Smooth muscle cell (in vitro differentiated cells): ENCODE results near the gene SORCS2. TPM values are rescaled to one million over a fixed set of nuclear protein-coding genes. Genes with fewer than 3 reads are reported as not detected.

Experiments
- DNase-seq: peaks from one replicate; lab custom pipeline; 2025; ENCODE audit not compliant: unreplicated experiment; lab: John Stamatoyannopoulos, UW
- H2AFZ ChIP-seq: fragments of 200-600 bp; sonication (generic); 2 replicates; pipeline ENCODE4 v1.6.0; 2016; ENCODE audit warnings: antibody characterized with exemption, low read depth, mild to moderate bottlenecking
- H3F3A ChIP-seq: fragments of 200-600 bp; sonication (generic); 2 replicates; pipeline ENCODE4 v1.6.0; 2017; ENCODE audit warnings: antibody characterized with exemption, low read depth
- H3K27ac ChIP-seq: fragments of 200-600 bp; sonication (generic); 2 replicates; pipeline ENCODE4 v1.5.1; 2016; ENCODE audit warnings: low read depth, mild to moderate bottlenecking
- H3K27me3 ChIP-seq: fragments of 200-600 bp; sonication (generic); 2 replicates; pipeline ENCODE4 v1.6.1; 2016; ENCODE audit warnings: low read depth, mild to moderate bottlenecking
- H3K36me3 ChIP-seq: fragments of 200-600 bp; sonication (generic); 2 replicates; pipeline ENCODE4 v1.5.1; 2016; ENCODE audit warnings: low read depth
- H3K4me1 ChIP-seq: fragments of 200-600 bp; sonication (generic); 2 replicates; pipeline ENCODE4 v1.5.1; 2016; ENCODE audit warnings: low read depth
- H3K4me2 ChIP-seq: fragments of 200-600 bp; sonication (generic); 2 replicates; pipeline ENCODE4 v1.6.0; 2016; ENCODE audit warnings: mild to moderate bottlenecking
- H3K4me3 ChIP-seq: fragments of 200-600 bp; sonication (generic); 2 replicates; pipeline ENCODE4 v1.5.1; 2016; ENCODE audit warnings: mild to moderate bottlenecking
- H3K79me2 ChIP-seq: fragments of 200-600 bp; sonication (generic); 2 replicates; pipeline ENCODE4 v1.6.0; 2016; ENCODE audit warnings: low read depth, mild to moderate bottlenecking
- H3K9ac ChIP-seq: fragments of 200-600 bp; sonication (generic); 2 replicates; pipeline ENCODE4 v1.6.0; 2016; ENCODE audit warnings: low read depth
- H3K9me3 ChIP-seq: fragments of 200-600 bp; sonication (generic); replicated peaks from 2 replicates; pipeline ENCODE4 v1.5.1; 2016; ENCODE audit warnings: low read depth
- H4K20me1 ChIP-seq: fragments of 200-600 bp; sonication (generic); 2 replicates; pipeline ENCODE4 v1.6.0; 2016; ENCODE audit warnings: low read depth
- WGBS: methylation state at CpG from one replicate; pipeline ENCODE4 v1.1.7; 2016; ENCODE audit warnings: low lambda C conversion rate; 5-methylcytosine and 5-hydroxymethylcytosine counted together
- polyA plus RNA-seq: library from polyadenylated mRNA; unstranded; fragments of >200 nt; fragmentation: Nextera tagmentation; extraction: Ambion mirVana; gene quantifications from 2 replicates; pipeline ENCODE4 v1.2.1, GENCODE V29; 2016
- total RNA-seq: library from RNA; depleted of rRNA; stranded (reverse); fragments of >200 nt; gene quantifications from 2 replicates; pipeline ENCODE4 v1.2.3, GENCODE V29; 2014
- TF ChIP-seq, protein P1 (sequence below): fragments of 200-600 bp; sonication (generic); IDR thresholded peaks from 2 replicates; pipeline ENCODE4 v1.5.1; 2017; ENCODE audit warnings: borderline replicate concordance, mild to moderate bottlenecking, antibody characterized with exemption; ENCODE audit not compliant: insufficient read depth, poor library complexity, severe bottlenecking

Gene SORCS2
- total and polyA plus RNA-seq, 2 experiments from 2014 or later: 5.2 to 9.3 TPM

DNA sequence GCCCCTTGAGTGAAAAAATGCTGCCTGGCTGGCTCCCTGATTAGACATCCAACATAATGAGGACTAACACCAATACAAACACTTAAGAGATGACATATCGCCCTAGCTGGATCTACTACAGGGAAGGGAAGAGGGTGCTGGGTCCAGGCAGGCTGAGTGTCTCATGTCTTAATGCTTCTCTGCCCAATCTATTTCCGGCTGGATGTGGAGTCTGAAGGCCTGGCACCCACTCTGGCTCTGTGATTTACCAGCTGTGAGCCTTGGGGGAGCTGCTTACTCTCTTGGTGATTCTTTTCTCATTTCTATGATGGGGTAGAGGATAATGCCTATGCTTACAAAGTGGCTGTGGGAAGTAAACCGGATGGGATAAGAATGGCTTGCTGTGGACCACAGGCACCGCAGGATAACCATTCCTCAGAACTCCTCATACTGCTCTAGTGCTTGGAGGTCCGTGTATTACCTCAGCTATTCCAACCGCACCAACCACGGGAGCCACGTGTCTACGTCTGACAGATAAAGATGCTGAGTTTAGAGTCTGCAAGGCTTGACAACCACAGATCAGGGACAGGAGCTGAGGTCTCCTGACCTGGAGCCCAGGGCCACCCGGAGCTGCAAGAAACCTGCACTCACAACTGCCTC lies 585.7 kb downstream of the SORCS2 start:
- Histone ChIP-seq H2AFZ (no peak overlapping the region), H3K4me2 (no peak overlapping the region), H3K27ac (no peak overlapping the region), H3K27me3 (no peaks in the 10 kb centered on the region), H3K9me3 (no peaks in the 10 kb centered on the region), H3F3A (peaks cover 14% of the 10 kb centered on the region), H3K79me2 (no peaks in the 10 kb centered on the region), H3K36me3 (no peaks in the 10 kb centered on the region), H3K4me3 (no peak overlapping the region), H3K9ac (no peak overlapping the region), H3K4me1 (peaks cover 25% of the 10 kb centered on the region), H4K20me1 (peaks cover 69% of the 10 kb centered on the region)
- WGBS: 75% methylated on average over 10 of the region's 10 CpGs
- DNase-seq: no peak
- TF ChIP-seq, protein P1, sequence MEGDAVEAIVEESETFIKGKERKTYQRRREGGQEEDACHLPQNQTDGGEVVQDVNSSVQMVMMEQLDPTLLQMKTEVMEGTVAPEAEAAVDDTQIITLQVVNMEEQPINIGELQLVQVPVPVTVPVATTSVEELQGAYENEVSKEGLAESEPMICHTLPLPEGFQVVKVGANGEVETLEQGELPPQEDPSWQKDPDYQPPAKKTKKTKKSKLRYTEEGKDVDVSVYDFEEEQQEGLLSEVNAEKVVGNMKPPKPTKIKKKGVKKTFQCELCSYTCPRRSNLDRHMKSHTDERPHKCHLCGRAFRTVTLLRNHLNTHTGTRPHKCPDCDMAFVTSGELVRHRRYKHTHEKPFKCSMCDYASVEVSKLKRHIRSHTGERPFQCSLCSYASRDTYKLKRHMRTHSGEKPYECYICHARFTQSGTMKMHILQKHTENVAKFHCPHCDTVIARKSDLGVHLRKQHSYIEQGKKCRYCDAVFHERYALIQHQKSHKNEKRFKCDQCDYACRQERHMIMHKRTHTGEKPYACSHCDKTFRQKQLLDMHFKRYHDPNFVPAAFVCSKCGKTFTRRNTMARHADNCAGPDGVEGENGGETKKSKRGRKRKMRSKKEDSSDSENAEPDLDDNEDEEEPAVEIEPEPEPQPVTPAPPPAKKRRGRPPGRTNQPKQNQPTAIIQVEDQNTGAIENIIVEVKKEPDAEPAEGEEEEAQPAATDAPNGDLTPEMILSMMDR: no peak

DNA sequence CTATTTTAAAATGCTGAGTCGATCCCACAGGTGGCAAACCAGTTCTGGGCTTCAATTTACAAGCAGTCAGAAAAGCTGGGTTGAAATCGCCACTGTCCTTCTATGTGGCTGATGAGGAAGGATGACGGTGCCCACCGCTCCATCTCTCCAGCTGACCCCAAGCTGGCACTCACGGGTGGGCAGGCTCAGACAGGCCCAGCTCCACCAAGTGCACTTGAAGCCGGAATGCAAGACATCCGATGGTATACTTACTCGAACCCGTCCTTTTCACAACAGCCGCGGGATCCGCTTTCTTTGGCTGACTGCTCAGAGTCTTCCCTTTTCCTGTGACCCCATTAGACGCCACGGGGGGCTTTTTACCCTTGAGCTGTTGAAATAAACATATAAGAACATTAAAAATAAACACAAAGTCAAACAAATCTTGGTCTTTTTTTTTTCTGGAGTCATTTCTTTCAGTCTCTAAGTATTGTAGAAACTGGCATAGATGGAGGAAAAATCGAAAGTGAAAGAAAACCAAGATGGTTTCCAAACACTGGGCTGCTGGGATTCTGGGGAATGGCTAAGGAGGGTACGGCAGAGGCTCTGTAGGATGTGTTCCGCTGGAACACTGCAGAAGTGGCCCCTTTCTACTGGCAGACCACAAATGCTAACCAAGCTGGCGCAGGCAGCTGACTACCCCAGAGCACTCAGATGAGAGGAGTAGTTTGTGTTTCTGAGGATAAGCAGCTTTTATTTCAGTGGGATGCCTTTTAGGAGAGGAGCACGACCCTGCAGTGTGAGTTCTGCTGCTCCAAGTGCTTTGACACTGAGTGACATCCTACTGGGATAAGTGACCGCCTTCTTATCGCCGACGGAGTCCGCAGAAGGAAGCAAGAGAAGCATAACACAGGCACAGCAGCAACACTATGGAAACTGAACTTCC lies 586.4 kb downstream of the SORCS2 start:
- H3K79me2 ChIP-seq: no peaks in the 10 kb centered on the region
- no peak for DNase-seq
- H3K9ac ChIP-seq: no peak overlapping the region
- no peak overlapping the region for H3K27ac ChIP-seq
- H3K4me1 ChIP-seq: peaks cover 25% of the 10 kb centered on the region
- WGBS: 87% methylated on average over 24 of the region's 24 CpGs
- H3K27me3 ChIP-seq: no peaks in the 10 kb centered on the region
- peaks cover 62% of the 10 kb centered on the region for H4K20me1 ChIP-seq
- no peak overlapping the region for H3K4me3 ChIP-seq
- H3F3A ChIP-seq: peaks cover 19% of the 10 kb centered on the region
- no peaks in the 10 kb centered on the region for H3K36me3 ChIP-seq
- H3K9me3 ChIP-seq: no peaks in the 10 kb centered on the region
- H3K4me2 ChIP-seq: peak overlapping the region; percentile 21
- no peak overlapping the region for H2AFZ ChIP-seq
- TF ChIP-seq, protein P1: no peak

DNA sequence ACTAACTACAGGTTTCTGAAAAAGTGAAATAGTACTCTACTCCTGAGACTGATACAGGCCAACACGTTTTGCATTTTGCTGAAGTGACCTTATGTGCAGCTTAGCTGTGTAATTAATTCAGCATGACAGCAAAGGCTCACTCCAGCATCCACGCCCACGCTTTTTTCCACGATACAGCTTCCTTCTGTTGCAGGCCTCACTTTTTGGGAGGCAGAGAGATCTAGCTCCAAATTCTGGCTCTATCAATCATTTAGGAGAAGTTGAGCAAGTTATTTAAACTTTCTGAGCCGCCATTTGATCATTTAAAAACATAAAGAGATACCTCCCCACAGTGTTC lies 587.1 kb downstream of the SORCS2 start:
- WGBS: 58% methylated on average over 5 of the region's 5 CpGs
- Histone ChIP-seq H3K4me2 (peak overlapping the region; percentile 21), H4K20me1 (peaks cover 56% of the 10 kb centered on the region), H3K27ac (no peak overlapping the region), H3F3A (peaks cover 19% of the 10 kb centered on the region), H3K4me3 (no peak overlapping the region), H3K4me1 (peaks cover 25% of the 10 kb centered on the region), H3K27me3 (no peaks in the 10 kb centered on the region), H3K9me3 (no peaks in the 10 kb centered on the region), H3K9ac (no peak overlapping the region), H3K79me2 (no peaks in the 10 kb centered on the region), H2AFZ (no peak overlapping the region), H3K36me3 (no peaks in the 10 kb centered on the region)
- DNase-seq: no peak
- TF ChIP-seq, protein P1: no peak
